ENCODE measurements around the gene UST.
A peak's percentile ranks its signal among the peaks of the same experiment; 100 is the strongest.
"Not testable (repeated sequence)": the region's sequence is repeated elsewhere in the genome, so short reads cannot be mapped to it uniquely, and the experiment has no call there.

Gene UST

DNA sequence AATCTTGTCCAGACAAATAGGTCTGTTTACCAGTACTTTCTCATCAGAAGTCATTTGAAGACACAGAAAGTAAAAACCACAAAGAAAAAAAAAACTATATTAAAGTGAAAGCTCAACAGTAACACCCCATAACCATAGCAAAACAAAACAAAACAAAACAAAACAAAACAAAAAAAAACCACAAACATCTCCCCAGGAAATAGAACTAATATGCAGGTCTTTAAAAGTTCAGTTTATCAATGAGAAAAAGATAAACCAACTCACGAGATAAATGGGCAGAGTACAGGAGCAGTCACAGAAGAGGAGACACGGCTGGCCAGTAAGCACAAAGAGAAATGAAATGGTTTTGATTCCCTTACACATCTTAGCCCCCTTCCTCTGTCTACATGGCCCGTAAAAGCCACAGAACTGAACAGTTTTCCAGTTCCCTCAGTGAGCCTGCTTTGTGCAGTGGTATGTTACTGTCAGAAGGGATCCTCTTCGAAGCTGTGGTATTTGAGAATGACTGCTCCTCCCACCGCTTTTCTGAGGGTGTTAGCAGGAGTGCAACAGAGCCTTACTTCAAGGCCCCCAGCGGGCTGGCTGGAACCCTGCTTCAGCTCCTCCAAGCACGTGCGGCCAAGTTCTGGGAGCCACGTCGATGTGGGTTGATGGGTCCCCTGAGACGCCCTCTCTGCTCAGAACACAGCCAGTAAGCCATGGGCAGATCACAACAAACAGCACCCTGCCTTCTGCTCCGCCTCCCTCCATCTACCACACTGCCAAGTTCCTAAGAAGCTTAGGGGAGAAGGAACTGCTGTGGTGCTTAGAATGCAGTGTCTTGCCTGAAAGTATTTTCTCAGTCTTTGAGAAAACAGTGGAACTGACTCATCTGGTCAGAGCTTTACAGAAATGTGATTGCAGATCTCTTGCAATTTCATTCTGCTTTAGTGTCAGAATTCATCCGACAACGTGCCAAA, 14.0 kb downstream of the UST start:
- TF ChIP-seq, protein P1, sequence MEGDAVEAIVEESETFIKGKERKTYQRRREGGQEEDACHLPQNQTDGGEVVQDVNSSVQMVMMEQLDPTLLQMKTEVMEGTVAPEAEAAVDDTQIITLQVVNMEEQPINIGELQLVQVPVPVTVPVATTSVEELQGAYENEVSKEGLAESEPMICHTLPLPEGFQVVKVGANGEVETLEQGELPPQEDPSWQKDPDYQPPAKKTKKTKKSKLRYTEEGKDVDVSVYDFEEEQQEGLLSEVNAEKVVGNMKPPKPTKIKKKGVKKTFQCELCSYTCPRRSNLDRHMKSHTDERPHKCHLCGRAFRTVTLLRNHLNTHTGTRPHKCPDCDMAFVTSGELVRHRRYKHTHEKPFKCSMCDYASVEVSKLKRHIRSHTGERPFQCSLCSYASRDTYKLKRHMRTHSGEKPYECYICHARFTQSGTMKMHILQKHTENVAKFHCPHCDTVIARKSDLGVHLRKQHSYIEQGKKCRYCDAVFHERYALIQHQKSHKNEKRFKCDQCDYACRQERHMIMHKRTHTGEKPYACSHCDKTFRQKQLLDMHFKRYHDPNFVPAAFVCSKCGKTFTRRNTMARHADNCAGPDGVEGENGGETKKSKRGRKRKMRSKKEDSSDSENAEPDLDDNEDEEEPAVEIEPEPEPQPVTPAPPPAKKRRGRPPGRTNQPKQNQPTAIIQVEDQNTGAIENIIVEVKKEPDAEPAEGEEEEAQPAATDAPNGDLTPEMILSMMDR (IDR thresholded peaks at IDR 0.05; ENCODE audit: control extremely low read depth, extremely low read depth, low read depth, missing control alignments), result no peak
- ChIA-PET POLR2A (interaction anchor here (0.9 to 1.3 kb wide), 2 partner anchors 10 to 20 kb away, joined by 3 to 4 read pairs; no protein-coding TSS in a partner anchor), CTCF (interaction anchor here (0.9 to 7.3 kb wide), 11 partner anchors 9 to 201 kb away, joined by 3 to 44 read pairs (median 3); no protein-coding TSS in a partner anchor)

DNA sequence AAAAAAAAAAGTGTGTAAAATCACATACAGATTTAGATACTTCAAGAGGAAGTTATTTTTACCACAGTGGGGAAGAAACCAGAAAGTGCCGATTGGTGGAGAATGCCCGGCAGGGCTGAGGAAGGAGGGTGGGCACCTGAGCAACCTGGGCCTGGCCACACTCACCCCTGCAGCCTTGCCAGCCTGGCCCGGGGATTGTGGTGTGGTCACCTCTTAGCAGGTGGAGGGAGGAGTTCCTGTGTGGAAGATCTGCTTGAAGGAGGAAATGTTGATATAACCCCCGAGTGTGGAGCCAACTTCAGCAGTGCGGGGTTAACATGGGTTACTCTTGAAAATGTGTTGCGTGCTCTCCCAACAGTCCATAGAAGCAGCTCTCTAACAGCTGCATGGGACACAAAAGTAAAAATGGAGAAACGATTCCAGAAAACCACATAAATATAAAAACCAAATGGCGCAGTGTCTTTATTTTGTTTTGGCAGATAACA, 14.7 kb downstream of the UST start:
- TF ChIP-seq, protein P1 (IDR thresholded peaks at IDR 0.05; ENCODE audit: control extremely low read depth, extremely low read depth, low read depth, missing control alignments), result no peak
- no peak for DNase-seq (ENCODE audit: extremely low spot score)
- CTCF ChIA-PET, result interaction anchor here (0.9 to 7.3 kb wide), 7 partner anchors 9 to 201 kb away, joined by 3 to 44 read pairs (median 4); no protein-coding TSS in a partner anchor
- POLR2A ChIA-PET, result interaction anchor here (1.3 kb wide), 1 partner anchor 19 kb away, joined by 4 read pairs; no protein-coding TSS in a partner anchor

More for the DNA sequence above, 14.0 kb downstream of the UST start:
- peak; percentile 49 for DNase-seq (ENCODE audit: extremely low spot score)

DNA sequence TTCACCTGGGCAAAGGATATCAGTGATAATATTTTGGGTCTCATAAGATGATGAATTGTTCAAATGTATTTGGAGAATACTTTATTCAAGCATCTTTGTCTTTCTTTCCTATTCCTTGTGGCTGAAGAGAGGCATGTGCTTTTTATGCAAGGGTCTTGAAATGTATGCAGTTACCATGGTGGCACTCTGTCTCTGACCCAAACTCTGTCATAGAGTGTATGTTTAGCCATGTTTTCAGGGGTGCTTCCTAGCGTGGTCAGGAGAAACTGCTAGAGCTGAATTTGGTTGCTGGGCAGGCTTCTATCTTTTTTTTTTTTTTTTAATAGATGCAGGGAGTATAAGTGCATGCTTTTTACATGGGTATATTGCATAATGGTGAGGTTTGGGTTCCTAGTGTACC, 15.4 kb downstream of the UST start:
- ChIA-PET POLR2A (no interaction called here), CTCF (interaction anchor here (1.1 to 2.7 kb wide), 2 partner anchors 14 to 19 kb away, joined by 4 to 15 read pairs; no protein-coding TSS in a partner anchor)
- no peak for DNase-seq (ENCODE audit: extremely low spot score)
- TF ChIP-seq, protein P1 (IDR thresholded peaks at IDR 0.05; ENCODE audit: control extremely low read depth, extremely low read depth, low read depth, missing control alignments), result no peak

DNA sequence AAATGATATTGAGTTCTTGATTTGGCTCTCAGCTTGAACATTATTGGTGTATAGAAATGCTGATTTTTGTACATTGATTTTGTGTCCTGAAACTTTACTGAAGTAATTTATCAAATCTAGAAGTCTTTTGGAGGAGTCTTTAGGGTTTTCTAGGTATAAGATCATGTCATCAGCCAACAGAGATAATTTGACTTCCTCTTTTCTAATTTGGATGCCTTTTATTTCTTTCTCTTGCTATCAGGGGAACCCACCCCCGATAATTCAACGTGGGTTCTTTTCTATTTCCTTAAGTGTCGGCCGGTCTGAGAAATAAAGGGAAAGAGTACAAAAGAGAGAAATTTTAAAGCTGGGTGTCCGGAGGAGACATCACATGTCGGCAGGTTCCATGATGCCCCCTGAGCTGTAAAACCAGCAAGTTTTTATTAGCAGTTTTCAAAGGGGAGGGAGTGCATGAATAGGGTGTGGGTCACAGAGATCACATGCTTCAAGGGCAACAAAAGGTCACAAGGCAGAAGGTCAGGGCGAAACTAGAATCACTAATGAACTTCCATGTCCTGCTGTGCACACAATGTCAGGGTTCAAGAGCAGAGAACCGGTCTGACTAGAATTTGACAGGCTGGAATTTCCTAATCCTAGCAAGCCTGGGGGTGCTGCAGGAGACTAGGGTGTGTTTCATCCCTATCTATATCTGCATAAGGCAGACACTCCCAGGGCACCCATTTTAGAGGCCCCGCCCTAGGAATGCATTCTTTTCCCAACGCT, 17.6 kb downstream of the UST start:
- CTCF ChIA-PET, result interaction anchor here (0.9 to 1.1 kb wide), 2 partner anchors 11 to 12 kb away, joined by 3 to 5 read pairs; no protein-coding TSS in a partner anchor
- DNase-seq (ENCODE audit: extremely low spot score); POLR2A ChIA-PET: not testable (repeated sequence)

DNA sequence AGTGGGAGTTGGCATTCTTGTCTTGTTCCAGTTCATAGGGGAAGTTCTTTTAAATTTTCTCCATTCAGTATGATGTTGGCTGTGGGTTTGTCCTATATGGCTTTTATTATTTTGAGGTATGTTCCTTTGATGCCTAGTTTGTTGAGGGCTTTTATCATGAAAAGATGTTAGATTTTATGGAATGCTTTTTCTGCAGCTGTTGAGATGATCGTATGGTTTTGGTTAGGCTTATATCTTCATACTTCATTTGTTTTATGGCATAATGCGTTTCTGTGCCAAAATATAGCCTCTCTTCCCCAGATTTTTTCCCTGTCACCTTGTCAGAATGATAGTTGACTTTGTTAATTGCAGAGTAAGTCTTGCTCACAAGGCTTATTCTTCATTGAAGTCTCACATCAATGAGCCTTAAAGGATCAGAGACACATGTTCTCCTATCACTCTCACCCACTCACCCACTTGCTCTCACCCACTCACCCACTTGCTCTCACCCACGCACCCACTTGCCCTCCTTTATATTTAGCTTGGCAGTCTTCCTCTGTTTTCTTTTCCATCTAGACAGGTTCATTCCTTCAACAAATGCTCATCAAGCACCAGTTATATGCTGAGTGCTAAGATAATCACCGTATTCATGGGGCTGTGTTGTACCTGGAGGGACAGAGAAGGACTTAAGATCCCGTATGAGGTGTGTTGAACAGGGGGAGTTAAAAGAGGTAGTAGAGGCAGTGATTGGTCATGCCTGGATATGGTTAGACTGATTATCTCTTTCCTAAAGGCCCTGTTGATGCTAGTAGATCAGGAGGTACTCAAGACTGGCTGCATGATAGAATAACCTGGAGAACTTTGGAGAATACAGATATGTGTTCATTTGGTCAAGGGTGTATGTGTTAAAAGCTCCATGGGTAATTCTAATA, 19.3 kb downstream of the UST start:
- TF ChIP-seq, protein P1 (IDR thresholded peaks at IDR 0.05; ENCODE audit: control extremely low read depth, extremely low read depth, low read depth, missing control alignments), result no peak
- ChIA-PET CTCF (interaction anchor here (1.0 to 1.4 kb wide), 3 partner anchors 9 to 188 kb away, joined by 4 to 6 read pairs (median 6); no protein-coding TSS in a partner anchor), POLR2A (interaction anchor here (0.6 kb wide), 1 partner anchor 154 kb away, joined by 3 read pairs; no protein-coding TSS in a partner anchor)
- no peak for DNase-seq (ENCODE audit: extremely low spot score)

DNA sequence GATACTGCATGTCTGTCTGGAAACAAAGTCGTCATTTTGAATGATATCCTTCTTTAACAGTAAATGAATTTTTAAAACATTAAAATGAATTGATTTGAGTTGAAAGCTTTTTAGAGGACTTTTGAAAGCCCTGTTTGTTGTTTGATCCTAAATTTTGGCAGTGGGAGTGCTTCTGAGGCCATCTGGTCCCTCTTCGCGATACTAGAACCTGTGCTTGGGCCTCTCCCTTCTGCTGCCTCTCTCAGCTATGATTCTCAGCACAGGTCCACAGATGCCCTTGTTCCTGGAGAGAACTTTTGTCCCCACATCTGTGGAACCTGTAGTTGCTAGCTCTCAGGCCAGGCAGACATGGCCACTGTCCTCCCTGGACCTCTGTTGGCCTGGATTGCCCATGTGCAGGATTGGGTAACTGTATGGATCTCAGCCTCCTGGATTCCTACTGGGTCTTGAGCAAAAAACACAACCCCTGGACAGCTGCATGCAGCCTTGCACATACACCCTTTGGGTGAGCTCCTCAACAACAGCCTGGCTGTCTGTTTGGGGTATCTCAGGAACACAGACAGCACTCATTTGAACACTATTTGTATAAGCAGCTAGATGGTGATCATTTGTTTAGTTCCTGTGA, 21.9 kb downstream of the UST start:
- CTCF ChIA-PET, result interaction anchor here (0.9 kb wide), 1 partner anchor 191 kb away, joined by 3 read pairs; no protein-coding TSS in a partner anchor
- no peak for DNase-seq (ENCODE audit: extremely low spot score)
- POLR2A ChIA-PET, result interaction anchor here (0.6 kb wide), 1 partner anchor 24 kb away, joined by 4 read pairs; no protein-coding TSS in a partner anchor
- TF ChIP-seq, protein P1 (IDR thresholded peaks at IDR 0.05; ENCODE audit: control extremely low read depth, extremely low read depth, low read depth, missing control alignments), result no peak

All from GM10248 (cell line).